ENCODE data around the gene GOLIM4.

- TF ChIP-seq CTCF (IDR thresholded peaks at IDR 0.05; ENCODE audit: low read depth, low read length) (no peak), EZH2phosphoT487 (IDR thresholded peaks at IDR 0.05; ENCODE audit: low read depth) (no peak)
Measured at GRCh38 chr3:168063122-168063521, 32.6 kb downstream of the GOLIM4 start.
